ENCODE results near the gene ZNF20.

The ZNF20 gene

DNA sequence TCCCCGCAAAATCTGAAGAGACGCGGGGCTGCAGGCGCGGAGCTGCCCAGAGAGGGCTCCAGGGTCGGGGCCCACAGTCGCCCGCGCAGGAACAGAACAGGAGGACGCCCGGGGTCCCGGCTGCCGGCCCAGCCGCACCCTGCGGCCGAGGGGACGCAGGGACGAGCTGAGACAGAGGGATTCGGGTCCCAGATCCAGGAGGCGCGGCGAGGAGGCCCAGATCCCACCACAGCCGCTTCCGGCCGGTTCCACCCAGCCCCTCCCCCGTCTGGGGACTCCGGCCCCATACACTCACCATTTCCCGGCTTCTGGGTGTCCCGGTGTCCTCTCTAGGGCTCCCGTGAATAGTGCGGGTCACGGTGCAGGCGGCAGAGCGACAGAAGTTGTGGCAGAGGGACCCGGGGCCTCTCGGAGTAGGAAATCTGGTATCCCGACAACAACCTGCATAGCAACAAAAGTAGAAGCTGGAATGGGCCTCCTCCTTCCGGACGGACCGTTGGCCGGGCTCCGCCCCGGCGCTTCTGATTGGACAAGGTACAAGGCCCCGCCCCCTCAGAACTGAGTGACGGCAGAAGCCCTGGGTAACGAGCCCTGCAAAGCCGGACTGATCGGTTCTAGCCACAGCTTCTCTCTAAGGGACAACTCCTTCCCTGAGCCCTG is at the start of gene ZNF20:
ZNF20 (minus strand) TSS at position 466 of the 660 bp plus-strand sequence; CDS start at position 298, 168 bp downstream.
- DNase-seq: peak; percentile 95

DNA sequence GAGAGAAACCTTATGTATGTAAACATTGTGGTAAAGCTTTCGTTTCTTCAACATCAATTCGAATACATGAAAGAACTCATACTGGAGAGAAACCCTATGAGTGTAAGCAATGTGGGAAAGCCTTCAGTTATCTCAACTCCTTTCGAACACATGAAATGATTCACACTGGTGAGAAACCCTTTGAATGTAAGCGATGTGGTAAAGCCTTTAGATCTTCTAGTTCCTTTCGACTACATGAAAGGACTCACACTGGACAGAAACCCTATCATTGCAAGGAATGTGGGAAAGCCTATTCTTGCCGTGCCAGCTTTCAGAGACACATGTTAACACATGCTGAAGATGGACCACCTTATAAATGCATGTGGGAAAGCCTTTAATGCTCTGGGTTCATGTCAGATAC is 47.5 kb upstream of the ZNF20 start:
- no peak for DNase-seq

DNA sequence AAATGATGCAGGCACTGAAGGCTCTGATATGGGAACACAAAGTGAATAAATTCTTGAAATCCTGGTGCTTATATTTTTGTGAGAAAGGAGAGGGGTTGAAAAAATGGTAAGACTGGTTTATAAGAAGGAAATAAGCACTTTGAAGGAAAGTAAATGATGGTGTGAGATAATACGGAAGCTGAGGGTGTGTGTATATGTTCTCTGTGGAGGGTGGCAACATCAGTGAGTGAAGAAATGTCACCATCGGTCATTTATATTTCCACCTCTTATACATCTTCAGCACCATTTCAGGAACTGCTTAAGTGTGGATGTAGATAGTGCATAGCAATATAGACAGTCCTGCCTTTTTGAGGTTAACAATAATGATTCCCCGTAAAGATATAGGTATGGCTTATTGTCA is 40.2 kb upstream of the ZNF20 start:
- no peak for DNase-seq

DNA sequence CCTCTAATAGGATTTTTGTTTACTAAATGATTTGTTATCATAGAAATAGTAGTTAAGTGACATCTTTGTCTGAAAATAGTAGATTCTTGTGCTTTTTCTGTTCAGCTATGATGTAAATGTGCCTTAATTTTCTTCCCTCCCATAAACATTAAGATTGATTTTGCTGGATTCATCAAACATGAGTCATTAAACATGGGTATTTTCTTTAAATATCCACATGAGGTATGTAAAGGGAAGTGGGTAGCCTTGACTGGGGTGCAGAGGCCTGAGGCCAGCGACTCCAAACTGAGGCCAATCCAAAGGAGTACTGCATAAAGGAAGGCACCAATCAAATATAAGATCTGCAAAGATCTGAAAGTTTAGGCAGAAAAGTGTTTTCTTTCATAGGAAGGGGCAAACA is 26.5 kb upstream of the ZNF20 start:
- no peak for DNase-seq

DNA sequence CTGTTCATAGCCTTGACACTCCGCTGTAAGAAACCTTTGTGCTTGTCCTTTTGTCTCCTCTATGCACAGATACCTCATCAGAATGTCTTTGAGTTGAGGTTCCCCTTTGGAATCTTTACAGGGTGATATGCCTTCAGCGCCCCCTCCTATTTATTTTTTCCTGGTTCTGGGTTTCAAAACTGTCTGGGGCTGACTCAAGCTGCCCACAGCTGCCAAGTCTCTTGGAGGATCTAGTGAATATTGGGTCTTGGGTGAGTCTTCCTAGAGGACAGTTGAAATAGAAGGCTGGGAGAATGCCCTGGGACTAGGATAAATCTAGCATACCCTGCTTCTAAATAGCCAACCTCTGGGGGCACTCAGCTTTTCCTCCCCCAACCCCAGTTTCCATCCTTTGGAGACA is 23.7 kb upstream of the ZNF20 start:
- DNase-seq: no peak

DNA sequence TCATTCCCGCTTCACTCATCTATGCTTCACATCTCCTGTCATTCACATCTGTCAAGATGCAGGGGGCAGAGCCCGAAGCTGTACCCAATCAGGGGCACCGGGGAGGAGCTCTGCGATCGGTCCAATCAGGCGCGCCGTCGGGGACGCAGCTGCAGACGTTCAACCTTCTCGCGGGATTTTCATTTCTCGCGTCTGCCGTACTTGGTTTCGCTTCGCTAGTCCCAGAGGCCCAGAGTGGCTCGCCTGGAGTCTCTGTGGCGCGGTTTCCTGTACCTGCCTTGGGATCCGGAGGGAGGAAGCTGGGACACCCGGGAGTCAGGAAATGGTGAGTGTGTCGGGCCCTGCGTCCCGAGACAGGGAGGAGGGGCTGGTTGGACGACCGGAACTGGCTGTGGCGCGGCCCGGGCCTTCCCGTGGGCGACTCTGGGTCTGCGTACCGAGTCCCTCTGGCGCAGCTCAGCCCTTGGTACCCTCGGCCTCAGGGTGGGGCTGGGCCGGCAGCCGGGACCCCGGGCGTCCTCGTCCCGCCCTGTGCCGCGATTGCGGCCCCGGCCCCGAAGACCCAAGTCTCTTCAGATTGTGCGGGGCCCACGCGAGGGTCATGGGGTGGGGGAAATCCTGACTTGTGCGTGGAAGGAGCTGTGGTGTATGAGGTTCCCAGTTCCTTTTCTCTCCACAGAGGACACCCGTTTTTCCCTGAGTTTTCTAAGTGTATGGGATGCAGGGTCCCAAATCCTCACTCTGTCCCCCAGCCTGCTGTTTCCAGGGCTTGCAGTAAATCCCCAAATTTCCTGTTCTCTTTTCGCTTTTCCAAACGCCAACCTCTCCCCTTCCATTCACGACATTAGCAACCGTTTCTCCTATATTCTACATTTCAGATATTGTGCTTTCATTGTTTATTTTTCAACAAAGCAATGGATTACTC is 23.0 kb upstream of the ZNF20 start, which contains the start of gene ZNF136:
ZNF136 (plus strand) TSS at position 215 of the 925 bp plus-strand sequence; CDS start at position 323, 108 bp downstream.
- peak; percentile 96 for DNase-seq

DNA sequence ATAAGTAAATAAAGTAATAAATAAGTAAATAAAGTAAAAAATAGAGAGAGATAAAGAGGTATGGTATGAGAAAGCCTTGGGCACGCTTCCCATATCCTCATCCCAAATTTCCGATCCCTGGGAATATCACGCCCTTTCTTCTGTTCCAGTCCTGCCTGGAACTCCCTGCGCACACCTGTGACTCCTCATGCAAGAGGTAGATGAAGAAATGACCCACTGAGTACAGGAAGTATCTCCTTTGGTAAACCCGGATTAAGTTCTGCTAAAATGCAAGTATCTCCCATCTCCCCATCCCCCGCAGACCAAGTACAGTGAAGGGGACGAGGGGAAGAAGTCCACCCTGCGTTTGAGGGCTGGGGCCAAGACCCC is 22.3 kb upstream of the ZNF20 start:
- no peak for DNase-seq

DNA sequence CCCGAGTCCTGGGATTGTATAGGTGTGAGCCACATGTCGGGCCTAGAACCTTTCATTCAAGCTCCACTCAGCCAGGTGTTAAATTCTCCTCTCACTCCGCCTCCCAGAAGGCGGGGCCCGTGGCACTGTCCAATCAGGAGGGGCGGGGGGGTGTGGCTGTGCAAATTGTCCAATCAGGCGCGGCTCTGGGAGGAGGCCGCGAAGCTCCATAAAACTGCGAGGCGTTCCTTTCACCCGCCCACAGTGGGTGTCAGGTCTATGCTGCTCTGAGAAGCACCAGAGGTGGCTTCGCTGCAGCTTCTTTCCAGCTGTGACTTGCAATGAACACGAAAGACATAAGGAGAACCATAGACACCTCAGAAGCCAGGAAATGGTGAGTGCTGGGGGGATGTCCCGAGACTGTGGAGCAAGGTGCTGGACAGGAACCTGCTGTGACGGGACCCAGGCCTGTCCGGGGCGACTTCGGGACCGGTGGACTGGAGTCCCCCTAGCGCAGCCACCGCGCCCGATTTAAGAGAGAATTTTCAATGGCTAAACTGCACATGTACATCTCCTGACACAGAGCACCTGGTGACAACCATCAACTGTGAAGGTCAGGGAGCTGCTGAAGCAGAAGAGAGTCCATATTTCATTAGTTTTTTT is 19.7 kb upstream of the ZNF20 start:
- DNase-seq: peak; percentile 50

DNA sequence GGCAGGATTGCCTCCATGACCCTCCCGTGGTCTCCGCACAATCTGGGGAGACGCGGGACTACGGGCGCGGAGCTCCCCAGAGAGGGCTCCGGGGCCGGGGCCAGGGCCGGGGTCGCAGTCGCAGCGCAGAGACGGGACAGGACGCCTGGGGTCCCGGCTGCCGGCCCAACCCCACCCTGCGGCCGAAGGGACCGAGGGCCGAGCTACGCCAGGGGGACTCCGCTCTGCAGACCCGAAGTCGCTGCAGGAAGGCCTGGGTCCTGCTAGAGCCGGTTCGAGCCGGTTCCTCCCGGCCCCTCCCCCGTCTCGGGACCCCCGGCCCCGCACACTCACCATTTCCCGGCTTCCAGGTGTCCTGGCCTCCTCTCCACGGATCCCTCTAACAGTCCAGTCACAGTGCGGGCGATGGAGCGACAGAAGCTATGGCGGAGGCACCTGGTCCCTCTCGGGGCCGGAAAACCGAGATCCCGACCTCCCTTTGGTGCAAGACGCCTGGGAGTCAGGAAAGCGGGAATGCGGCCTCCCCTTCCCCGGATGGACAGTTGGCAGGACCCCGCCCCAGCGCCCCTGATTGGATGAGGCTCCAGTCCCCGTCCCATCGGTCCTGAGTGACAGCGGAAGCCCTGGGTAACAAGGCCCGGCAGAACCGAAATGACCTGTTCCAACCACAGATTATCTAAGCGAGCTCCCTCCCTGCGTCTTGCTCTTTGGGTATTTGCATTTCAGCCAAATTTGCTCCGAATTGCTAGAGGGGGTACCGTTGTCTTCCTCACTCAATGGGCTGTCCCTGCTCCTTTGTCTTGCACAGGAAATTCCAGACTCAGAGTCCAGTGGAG is 16.3 kb upstream of the ZNF20 start, which contains the start of gene ZNF625:
ZNF625 (minus strand) TSS at position 512 of the 836 bp plus-strand sequence; CDS start at position 336, 176 bp downstream.
- peak; percentile 65 for DNase-seq

DNA sequence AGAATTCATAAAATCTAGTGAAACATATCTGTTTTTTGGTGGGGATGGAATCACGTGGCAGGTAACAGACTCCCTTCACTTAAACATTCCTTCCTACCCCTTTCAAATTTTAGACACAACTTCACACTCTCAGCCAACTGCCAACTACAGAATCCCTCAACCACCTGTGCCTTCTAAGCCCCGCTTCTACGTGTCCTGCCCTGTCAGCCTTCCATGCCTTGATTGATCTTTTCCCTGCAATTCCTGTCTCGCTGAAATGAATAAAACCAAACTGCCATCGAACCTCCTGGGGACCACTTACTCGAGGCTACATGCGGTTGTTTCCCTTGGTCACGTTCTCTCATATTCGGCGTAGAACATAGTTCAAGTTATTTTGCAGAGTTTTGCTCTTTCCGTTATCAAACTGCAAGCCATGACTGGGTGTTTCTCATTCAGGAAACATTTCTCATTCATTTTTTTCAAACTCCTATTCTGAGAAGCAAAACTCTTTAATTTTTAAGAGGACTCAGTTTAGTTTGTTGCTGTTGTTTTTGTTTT is 15.2 kb upstream of the ZNF20 start:
- no peak for DNase-seq

DNA sequence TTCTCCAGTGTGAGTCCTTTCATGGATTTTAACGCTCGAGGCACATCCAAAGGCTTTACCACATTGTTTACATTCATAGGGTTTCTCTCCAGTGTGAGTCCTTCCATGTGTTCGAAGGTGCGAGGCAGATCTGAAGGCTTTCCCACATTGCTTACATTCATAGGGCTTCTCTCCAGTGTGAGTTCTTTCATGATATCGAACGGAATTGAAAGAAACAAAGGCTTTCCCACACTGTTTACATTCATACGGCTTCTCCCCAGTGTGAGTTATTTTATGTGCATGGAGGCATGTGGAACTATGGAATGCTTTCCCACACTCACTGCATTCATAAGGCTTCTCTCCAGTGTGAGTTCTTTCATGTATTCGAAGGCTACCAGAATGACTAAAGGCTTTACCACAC is 5.2 kb upstream of the ZNF20 start:
- no peak for DNase-seq

DNA sequence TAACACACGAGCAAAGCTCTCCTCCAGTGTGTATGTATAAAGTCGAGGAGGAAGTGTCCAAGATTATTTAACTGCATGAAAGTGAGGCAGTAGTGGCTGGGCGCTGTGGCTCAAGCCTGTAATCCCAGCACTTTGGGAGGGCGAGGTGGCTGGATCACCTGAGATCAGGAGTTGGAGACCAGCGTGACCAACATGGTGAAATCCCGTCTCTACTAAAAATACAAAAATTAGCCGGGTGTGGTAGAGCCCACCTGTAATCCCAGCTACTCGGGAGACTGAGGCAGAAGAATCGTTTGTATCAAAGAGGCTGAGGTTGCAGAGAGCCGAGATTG is 1.2 kb upstream of the ZNF20 start:
- no peak for DNase-seq

DNA sequence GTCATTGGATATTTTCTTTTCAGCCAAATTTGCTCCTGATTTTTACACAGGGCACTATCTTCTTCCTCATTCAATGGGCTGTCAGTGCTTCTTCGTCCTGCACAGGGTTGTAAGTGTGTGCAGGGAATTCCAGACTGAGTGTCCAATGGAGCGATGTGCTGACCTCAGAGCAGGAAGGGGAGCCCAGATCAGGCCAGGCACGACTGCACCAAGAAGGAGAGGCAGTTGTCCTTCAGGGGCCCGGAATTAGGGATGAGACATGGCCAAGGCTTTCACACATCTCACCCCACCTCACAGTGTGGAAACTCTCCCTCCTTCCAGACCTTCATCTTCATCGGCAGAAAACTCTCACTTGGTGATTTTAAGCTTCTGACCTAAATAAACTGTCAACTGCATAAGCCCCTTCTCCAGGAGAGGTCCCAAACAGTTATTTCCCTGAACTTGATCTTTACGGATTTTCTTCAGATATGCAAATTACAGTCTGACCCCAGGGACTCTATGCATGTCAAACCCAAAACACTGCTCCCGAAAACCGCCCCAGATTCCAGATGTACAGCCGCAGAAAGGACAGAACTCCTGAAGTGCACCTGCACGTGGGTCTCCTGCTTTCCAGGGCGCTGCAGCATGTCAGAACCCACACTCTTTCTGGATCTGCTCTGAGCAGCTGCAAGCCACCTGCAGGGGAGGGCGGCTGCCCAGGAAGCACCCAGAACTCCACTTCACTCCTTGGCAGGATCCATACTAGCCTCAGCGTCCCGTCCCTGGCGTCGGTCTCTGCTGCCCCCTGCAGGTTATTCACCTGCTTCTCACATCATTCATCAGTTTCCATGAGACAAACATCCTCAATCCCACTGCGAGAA is 625 bp upstream of the ZNF20 start:
- peak; percentile 92 for DNase-seq

DNA sequence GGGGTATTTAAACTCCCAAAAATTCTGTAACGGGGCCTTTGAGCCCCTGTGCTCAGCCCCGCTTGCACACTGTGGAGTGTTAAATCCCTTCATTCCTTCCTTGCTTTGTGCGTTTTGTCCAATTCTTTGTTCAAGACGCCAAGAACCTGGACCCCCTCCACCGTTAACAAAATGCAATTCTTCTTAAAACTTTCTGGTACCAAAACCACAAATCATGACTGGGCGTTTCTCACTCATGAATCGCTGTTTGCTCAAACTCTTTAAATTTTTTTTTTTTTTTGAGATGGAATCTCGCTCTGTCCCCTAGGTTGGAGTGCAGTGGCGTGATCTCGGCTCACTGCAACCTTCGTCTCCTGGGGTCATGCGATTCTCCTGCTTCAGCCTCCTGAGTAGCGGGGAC is 881 bp downstream of the ZNF20 start:
- no peak for DNase-seq

DNA sequence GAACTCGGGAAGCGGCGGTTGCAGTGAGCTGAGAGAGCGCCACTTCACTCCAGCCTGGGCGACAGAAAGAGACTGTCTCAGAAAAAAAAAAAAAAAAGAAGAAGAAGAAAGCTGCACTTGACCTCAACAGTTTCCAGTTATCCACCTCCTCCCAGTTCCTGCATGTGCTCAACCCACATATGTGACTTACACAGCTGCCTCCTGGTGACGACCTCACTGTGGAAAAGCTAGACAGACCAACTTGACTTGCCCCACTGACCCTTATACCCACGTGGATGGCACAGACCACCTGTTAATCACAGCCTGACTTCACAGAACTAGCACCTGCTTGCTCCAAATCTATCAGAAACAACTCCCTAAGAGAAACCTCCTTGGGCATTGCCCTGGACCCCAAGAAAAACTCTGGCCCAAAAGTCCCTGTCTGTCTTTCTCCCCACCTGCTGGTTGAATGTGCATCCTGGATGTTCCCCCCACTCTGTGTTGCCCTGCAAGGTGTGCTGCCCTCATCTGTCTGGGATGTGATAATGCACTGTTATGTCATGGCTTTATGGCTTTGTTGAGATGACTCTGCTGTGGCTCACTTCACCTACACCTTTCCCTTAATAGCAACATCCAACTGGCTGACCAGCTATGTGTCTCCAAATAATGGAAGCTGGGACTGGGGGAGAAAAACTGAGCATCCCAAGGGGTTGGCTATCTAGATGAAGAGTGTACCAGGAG is 2.8 kb downstream of the ZNF20 start:
- peak; percentile 36 for DNase-seq

DNA sequence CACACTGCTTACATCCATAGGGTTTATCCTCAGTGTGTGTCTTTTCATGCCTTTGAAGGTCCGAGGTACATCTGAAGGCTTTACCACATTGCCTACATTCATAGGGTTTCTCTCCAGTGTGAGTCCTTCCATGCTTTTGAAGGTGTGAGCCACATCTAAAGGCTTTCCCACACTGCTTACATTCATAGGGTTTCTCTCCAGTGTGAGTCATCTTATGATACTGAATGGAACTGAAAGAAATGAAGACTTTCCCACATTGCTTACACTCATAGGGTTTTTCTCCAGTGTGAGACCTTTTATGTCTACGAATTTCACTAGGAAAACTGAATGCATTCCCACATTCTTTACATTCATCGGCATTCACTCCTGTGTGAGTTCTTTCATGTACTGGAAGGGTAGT is 7.1 kb downstream of the ZNF20 start:
- no peak for DNase-seq

DNA sequence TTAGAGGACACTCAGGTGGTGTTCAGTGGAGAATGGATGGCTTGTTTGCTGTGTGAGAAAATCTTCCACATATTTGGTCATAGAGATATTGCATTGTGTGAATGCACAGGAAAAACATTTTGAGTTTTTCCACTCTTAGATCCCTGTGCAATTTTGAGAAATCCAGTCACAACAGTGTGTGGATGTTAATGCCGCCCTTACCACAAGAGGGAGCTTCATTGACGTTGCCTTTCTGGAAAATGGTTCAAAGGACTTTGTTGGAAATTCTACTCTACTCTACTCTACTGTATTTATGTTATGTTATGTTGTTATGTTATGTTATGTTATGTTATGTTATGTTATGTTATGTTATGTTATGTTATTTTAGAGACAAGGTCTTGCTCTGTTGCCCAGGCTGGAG is 13.4 kb downstream of the ZNF20 start:
- DNase-seq: peak; percentile 15

DNA sequence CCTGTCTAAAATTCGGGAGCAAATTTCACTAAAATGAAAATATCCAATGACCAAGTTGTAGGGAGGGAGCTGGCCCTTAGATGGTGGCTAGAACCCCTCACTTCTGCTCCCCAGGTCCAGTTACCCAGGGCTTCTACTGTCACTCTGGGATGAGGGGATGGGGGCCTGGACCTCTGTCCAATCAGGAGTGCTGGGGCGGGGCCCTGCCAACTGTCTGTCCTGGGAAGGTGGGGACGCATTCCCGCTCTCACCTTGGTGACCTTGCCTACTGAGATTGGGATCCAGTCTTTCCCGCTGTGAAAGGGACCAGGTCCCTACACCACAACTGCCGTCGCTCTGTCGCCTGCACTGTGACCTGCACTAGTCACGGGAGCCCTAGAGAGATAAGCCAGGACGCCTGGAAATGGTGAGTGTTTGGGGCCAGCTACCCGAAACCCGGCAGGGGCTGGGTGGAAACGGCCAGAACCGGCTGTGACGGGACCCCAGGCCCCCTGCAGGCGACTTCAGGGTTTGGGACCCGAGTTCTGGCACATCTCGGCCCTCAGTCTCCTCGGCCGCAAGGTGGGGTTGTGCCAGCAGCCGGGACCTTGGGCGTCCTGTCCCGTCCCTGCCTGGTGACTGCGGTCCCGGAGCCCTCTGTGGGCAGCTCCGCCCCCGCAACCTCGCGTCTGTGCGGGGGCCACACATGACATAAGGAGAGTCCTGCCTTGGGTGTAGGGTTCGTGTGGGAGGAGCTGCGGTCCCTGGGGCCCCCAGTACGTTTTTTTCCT is 22.8 kb downstream of the ZNF20 start:
- DNase-seq: no peak

DNA sequence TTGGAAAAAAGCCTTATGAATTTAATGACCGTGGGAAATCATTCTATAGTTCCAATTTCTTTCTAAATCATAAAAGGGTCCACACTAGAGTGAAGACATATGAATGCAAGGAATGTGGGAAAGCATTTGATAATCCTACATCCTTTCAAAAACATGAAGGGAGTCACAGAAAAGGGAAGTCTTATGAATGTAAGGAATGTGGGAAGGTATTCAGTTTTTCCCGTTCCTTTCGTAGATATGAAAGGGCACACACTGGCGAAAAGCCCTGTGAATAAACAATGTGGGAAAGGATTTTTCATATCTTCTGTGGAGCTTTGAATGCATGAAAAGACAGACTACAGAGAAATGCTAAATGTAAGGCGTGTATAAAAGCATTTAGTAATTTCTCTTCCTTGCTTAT is 27.0 kb downstream of the ZNF20 start:
- DNase-seq: no peak

DNA sequence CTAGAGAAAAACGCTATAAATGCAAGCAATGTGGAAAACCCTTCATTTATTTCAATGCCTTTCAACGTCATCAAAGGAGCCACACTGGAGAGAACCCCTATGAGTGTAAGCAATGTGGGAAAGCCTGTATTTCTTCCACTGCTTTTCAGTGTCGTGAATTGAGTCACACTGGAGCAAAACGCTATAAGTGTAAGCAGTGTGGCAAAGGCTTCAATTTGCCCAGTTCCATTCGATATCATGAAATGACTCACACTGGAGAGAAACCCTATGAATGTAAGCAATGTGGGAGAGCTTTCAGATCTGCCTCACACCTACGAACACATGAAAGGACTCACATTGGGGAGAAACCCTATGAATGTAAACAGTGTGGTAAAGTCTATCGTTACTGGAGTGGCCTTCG is 27.4 kb downstream of the ZNF20 start:
- peak; percentile 33 for DNase-seq
